Measurements from ENCODE around the gene CCDC83.
A peak's percentile ranks its signal among the peaks of the same experiment; 100 is the strongest.
"Not testable (repeated sequence)": the region's sequence is repeated elsewhere in the genome, so short reads cannot be mapped to it uniquely, and the experiment has no call there.

CCDC83 gene

DNA sequence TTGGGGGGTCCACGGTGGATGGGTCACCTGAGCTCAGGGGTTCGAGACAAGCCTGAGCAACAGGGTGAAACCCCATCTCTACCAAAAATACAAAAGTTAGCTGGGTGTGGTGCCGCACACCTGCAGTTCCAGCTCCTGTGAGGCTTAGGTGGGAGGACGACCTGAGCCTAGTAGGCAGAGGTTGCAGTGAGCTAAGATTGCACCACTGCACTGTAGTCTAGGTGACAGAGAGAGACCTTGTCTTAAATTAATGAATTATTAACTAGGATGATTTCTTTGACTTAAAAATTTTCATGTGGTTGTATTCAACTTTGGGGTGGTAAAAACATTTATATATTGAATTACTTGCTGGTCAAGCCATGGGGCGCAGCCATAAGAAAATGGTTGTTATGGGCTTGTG is 33.9 kb downstream of the CCDC83 start:
- no peak for DNase-seq (ENCODE audit: low spot score)

DNA sequence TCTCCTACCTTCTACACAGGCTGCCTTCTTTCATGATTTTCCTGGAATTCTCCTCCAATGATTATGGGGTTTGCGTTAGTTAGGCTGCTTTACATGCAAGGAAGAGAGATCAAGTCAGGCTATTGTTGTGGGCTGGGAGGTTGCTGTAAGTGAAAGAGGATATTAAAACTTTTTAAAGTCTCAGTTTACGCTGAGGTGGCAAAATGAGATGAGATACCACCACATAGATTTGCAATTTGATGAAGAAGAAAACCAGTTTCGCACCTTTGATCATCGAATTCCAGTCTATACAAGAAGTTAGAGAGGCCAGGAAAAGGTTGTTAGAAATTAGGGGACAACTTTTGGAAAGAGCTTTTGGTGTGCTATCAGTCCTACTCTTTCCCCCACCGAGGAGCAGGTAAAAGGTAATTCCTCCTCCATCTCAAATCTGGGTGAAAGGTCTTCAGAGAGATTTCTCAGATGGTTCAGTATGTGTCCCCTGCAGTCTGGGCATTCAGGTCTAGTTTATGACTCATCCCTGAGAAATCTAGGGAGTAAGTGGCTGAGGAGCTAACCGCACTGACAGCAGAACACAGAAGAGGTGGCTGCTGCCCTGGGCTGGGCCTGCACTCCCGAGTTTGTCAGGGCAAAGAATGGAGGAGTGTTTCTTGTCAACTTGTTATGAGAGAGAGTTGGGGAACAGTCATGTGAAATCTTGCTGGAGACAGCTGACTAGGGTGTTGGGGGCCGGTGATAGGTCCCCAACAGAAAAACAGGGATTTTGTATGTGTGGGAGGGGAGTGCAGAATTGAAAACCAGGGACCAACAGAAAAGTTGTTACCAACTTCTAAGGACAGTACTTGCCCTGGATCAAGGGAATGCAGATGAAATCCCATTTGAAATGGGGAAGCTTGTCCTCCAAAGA is 34.7 kb downstream of the CCDC83 start:
- DNase-seq (ENCODE audit: low spot score) = no peak

DNA sequence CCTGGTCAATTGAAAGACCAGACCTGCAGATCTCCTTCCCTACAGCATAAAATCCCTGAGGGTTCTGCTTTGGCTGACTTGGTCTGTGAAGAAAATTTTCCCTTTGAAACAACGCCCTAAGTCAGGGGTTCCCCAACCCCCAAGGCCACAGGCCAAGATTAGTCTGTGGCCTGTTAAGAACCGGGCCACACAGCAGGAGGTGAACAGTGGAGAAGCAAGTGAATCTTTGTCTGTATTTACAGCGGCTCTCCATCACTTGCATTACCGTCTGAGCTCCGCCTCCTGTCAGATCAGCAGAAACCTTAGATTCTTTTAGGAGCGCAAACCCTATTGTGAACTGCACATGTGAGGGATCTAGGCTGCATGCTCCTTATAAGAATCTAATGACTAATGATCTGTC is 38.2 kb downstream of the CCDC83 start:
- no peak for DNase-seq (ENCODE audit: low spot score)

DNA sequence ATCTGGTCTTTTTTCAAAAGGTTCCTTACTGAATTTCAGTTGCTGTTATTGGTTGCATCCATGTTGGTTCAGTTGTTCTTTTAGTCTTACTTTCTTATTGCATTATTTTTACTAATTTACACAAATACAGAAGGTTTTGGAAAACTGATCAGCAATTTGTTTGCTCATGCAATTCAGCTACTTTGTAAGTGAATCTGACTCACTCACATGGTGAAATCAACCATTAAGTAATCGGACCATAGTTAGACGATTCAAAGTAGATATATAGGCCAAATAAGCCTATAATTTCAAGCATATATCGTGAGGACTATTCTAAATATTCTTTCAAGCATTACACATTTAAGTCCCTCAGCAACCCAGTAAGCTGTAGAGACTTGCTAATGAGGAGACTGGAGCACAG is 41.7 kb downstream of the CCDC83 start:
- no peak for DNase-seq (ENCODE audit: low spot score)

DNA sequence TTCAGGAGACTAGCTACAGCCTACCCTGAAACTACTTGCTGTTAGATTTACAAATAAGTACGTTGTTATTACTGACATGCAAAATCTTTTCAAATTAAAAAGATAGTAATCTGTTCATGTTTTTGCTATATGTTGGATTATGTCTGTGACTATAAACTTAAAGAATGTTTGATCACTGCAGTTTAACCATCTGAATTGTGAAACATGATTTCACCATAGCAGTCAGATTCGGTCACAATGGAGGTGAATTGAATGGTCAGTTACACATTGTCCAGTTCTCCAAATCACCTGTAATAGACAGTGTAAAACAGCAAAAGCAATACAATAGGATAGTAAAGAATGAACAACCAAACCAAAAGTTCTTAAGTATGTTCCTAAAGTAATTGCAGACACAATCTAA is 43.3 kb downstream of the CCDC83 start:
- DNase-seq (ENCODE audit: low spot score) = no peak

DNA sequence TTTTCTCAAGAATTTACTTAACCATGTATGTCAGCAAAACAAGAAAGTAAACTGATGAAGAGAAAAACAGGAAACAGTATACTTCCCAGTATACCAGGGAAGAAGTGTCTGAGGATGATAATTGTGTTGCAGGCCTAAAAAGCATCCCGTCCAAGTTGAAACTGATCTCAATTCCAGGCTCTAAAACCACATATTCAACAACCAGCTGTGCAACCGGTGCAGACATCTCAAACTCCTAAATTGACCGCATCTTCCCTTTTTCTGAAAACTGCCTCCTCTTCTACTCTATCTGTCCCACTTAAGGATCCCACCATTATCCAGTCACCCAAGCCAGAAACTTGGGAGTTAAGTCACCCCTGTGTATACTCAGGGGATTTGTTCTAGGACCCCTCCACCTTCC is 47.2 kb downstream of the CCDC83 start:
- no peak for DNase-seq (ENCODE audit: low spot score)

DNA sequence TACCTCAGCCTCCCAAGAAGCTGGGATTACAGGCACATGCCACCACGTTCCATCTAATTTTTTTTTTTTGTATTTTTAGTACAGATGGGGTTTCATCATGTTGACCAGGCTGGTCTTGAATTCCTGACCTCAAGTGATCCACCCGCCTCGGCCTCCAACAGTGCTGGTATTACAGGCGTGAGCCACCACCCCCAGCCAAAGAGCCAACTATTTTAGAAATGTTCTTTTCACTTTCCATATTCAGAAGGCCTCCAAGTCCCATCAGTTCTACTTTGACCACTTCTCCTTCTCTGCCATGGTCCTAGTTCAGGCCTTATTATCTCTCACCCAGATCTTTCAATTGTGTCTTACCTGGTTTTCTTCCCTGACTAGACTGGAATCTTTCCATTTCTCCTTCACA is 48.2 kb downstream of the CCDC83 start:
- no peak for DNase-seq (ENCODE audit: low spot score)

DNA sequence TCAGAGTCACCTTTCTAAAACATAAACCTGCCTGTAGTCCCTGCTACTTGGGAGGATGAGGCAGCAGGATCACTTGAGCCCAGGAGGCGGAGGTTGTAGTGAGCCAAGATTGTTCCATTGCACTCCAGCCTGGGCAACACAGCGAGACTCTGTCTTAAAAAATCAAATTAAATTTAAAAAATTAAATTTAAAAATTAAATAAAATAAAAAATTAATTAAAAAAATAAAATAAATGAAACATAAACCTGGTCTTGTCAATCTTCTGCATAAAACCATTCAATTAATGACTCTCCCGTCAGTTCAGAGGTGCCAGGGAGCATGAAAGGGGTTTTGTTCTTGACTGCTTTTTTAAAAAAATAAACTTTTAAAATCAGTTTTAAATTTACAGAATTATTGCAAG is 48.6 kb downstream of the CCDC83 start:
- DNase-seq (ENCODE audit: low spot score) = no peak

DNA sequence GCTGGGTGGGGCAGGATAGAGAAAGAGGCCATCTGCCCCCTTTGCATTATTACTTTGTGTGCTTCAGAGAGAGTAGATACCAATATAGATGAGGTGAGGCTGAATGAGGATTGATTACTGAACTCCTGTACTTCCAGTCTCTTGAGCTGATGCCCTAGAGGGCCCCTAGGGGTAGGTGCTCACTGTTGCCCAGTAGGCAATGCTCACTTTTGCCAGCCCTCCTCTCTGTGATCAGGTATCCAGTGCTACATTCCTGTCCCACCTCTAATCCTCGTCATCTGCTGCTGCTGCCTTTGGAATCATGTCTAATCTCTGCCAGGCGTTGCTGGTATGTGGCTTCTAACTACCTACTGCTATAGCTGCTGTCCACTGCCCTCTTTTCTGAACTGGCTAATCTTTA is 57.2 kb downstream of the CCDC83 start:
- DNase-seq (ENCODE audit: low spot score) = no peak

DNA sequence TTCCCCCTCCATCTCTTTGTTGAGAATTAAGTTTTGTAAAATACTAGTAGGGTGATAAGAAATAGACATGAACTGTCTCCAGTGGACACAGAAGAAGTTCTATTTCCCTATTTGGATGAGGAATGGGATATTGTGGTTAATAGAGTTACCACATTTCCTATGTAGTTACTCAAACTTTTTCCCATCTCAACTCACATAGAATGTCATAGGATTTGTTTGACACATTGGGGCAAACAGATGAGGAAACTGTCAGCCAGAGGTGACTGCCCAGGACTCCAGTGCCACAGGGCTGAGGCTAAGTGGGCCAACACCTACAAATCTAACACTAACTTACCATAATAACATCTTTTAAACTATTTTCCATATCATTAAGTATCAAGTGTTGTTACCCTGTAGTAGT is 58.3 kb downstream of the CCDC83 start:
- no peak for DNase-seq (ENCODE audit: low spot score)

DNA sequence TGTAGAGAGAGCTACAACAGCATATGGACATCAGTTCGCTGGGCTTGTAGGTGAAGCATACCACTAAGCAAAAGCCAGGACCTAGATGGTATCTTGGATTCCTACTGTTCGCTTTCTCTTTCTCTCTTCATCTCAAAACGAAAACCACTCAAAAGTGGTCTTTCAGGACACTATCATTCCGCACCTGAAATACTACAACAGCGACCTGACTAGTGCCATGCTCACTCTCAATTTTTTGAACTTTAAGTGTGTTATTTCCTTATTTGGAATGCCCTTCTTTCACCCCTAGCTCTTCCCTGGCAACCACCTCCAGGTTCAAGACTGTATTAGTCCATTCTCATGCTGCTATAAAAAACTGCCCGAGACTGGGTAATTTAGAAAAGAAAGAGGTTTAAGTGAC is 59.2 kb downstream of the CCDC83 start:
- DNase-seq (ENCODE audit: low spot score) = no peak

DNA sequence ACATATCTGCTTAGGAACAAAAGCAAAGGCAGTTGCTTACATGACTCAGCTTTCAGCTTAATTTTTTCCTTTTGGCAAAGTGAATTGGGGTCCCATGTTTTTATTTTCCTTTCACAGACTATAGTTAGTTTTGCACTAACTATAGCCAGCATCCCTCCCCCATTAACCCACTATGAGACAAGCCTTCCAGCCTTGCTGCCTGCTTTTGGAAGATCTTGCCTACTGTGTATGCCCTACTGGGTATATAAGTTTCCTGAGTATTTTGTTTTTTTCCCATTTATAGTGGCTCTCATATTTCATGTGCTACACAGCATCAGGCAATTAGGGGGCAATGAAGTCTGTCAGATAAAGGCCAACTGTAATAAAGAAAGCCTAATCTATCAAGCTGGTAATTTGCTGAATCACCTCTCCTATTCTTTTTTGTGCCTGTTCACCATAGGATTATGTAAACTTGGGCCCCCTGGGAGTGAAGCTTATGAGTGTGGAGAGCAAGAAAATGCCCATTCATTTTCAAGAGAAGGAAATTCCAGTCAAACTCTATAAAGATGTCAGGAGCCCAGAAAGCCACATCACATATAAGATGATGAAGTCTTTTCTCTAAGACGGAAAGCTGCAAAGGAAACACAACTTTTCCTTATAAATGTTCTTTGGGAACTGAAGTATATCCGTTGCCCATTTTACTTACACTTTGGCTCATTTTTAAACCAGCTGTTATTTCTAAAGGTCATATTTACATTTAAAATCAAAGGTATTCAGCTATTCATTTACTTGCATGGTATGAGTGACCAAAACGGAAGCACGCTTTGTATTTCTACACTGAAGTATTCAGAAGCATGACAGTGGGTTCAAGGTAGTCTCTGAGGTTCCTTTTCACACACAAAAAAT is 64.0 kb downstream of the CCDC83 start:
- no peak for DNase-seq (ENCODE audit: low spot score)

DNA sequence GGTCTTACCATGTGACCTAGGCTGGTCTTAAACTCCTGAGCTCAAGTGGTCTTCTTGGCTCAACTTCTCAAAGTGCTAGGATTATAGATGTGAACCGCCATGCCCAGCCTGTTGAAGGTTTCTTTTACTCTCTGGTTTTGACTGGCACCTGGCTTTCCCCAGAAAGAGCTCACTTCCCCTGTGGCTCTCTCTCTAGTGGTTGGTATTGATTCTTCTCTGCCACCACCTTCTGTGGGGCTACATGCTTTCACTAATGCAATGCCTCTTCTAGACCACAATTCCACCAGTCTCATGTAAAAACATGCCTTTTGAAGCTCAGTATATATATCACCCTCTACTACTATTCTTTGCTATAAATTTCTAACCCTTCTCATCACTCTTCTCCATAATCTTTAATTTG is 67.2 kb downstream of the CCDC83 start:
- DNase-seq (ENCODE audit: low spot score) = no peak

DNA sequence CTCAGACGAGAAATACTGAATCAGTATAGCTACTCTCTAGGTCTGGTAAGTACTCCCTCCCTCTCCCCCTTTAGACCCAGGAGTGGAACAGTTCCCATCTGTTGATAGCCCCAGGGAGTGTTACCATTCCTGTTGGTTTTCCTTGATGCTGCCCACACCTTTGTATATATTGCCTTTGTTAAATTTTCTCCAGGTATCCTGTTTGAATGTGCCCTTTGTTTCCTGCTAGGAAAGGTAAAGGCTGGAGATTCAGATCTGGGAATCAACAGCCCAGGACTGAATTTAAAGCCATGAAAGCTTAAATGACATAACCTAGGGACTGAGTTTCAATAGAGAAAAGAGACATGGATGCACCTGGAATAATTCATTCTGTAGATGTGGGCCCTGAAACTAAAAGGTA is 68.3 kb downstream of the CCDC83 start:
- DNase-seq (ENCODE audit: low spot score) = no peak

DNA sequence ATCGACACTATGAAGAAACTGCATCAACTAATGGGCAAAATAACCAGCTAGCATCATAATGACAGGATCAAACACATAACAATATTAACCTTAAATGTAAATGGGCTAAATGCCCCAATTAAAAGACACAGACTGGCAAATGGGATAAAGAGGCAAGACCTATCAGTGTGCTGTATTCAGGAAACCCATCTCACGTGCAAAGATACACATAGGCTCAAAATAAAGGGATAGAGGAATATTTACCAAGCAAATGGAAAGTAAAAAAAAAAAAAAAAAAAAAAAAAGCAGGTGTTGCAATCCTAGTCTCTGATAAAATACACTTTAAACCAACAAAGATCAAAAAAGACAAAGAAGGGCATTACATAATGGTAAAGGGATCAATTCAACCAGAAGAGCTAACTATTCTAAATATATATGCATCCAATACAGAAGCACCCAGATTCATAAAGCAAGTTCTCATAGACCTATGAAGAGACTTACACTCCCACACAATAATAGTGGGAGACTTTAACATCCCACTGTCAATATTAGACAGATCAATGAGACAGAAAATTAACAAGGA is 71.6 kb downstream of the CCDC83 start:
- not testable (repeated sequence) for DNase-seq (ENCODE audit: low spot score)

DNA sequence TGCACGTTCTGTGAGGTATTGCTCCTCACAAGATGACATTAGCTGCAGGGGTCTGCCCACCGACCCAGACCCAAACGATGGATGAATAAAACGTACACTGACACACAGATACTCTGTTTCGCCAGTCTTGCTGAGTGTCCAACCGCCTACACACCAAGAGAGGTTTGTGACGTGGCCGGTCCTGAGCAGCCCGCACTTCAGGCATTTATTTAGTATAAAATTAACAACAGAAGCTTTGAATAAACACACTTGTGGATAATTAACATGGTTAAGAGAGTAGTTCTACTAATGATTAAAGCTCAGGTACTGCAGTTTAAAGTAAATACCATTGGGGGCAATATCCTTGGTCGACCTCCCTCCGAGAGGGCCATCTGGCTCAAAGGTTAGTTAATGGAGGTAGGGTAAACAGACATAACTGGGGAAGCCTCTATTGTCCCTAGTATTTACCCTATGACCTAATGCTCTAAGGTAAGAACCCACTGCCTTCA is 75.7 kb downstream of the CCDC83 start:
- DNase-seq (ENCODE audit: low spot score) = no peak

DNA sequence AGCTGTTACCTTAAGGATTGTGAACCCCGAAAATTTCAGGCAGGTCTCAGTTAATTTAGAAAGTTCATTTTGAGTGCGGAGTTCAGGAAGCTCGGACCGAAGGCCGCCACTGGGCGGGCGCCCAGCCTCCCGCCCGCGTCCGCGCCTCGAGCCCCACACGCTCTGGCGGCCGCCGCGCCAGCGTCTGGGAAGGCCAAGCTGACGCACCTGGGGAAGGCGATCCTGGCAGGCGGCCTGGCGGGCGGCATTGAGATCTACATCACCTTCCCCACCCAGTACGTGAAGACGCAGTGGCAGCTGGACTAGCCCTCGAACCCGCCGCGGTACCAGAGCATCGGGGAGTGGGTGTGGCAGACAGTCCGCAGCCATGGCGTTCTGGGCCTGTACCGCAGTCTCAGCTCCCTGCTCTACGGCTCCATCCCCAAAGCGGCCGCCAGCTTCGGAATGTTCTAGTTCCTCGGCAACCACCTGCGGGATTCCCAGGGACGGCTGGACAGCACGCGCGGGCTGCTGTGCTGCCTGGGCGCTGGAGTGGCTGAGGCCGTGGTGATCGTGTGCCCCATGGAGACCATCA is 79.5 kb downstream of the CCDC83 start:
- no peak for DNase-seq (ENCODE audit: low spot score)

DNA sequence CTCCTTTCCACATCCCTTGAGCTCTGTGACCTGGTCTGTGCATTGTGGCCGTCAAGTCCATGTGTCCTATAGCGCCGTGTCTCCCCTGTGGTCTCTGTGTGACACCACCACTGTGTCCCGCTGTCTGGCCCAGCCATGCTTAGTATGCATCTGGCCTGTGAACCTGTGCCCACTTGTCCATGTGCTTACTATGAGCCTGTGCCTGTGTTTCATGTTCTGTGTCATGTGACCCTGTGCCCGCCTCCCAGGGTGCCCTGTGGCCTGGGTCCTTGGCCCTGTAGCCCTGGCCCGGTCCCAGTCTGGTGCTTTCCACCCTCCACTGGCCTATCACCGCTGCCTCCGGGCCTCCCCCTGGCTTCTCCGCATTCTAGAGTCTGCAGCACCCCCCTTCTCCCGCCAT is 80.6 kb downstream of the CCDC83 start:
- no peak for DNase-seq (ENCODE audit: low spot score)

DNA sequence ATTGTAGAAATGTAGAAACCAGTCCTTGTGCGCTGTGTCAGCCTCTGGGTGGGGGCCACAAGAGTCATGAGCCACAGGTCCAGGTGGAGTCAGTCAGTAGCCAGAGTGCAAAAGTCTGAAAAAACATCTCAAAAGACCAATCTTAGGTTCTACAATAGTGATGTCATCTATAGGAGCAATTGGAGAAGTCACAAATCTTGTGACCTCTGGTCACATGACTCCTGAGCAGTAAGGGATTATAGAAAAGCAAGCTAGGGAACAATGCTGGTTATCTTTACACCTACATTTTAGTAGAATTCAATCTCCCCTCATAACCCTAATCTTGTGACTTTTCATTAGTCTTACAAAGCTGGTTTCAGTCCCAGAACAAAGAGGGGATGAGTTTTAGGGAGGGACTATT is 82.7 kb downstream of the CCDC83 start:
- no peak for DNase-seq (ENCODE audit: low spot score)

DNA sequence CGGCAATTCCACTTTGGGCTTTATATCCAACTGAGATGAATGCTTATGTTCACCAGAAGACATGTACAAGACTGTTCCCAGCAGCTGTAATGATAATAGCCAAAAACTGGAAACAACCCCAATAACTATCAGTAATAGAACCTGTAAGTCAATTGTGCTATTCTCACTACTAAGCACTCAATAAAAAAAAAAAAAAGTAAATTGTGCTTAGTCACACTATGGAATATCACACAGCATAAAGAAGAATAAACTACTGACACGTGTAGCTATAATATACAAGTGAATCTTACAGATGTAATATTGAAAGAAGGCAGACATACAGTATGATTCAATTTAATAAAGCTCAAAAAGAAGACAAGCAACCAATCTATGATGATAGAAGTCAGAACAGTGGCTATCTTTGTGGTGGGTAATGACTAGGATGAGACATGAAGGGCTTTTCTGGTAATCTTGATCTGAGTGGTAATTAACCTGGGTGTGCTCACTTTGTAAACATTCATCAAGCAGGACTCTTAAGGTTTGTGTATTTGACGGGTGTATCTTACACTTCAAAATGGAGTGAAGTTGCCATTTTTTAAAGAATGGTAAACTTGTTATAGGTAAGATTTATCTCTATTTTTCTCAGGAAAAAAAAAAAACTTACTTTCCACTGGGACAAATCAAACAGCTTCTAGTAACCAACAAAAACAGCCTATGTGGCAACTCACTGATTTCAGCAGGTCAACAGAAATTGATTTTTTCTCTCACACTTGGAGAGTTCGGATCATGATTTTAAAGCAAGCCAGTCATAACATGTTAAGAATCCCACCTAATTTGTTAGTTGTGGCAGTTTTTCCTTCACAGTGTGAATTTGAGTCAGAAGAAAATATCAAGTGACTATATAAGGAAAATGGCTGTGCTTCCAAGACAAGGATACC is 84.2 kb downstream of the CCDC83 start:
- DNase-seq (ENCODE audit: low spot score) = no peak

DNA sequence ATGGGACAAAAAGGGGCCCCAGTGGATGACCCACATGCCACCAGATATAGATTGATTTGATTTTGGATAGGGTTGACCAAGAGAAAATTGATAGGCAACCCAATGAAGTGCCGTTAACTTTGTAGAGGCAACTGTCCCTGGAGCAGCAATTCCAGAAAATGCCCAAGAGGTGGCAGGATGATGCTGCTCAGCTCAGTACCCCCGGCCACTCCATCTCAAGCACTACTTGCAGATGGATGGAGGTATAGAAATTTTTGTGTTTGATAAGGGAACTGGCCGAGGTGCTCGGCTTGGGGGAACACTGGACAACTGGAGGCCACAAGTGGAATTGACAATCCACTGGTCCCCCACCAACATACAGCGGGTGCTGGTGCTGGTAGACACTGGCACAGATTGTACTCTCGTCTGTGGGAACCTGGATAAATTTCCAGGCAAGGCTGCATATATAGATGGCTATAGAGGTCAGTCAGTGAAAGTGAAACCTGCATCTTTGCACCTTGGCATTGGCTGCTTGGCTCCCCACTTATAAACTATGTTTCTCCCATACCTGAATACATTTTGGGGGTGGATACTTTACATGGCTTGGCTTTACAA is 86.3 kb downstream of the CCDC83 start:
- peak; percentile 35 for DNase-seq (ENCODE audit: low spot score)
